GM12875 (cell line): ENCODE measurements around the gene STX1A.
"Not testable (repeated sequence)": the region's sequence is repeated elsewhere in the genome, so short reads cannot be mapped to it uniquely, and the experiment has no call there.

Source experiments
- H3K4me3 ChIP-seq: one replicate; pipeline ENCODE4 v1.5.1; 2011; ENCODE audit warnings: low read depth, low read length, control low read depth
- TF ChIP-seq, protein P1 (sequence below): IDR thresholded peaks from 2 replicates; pipeline ENCODE4 v1.5.1; 2011; ENCODE audit warnings: low read depth, mild to moderate bottlenecking, control low read depth, inconsistent platforms, low read length, moderate library complexity, borderline replicate concordance; ENCODE audit not compliant: insufficient read depth

Gene STX1A

DNA sequence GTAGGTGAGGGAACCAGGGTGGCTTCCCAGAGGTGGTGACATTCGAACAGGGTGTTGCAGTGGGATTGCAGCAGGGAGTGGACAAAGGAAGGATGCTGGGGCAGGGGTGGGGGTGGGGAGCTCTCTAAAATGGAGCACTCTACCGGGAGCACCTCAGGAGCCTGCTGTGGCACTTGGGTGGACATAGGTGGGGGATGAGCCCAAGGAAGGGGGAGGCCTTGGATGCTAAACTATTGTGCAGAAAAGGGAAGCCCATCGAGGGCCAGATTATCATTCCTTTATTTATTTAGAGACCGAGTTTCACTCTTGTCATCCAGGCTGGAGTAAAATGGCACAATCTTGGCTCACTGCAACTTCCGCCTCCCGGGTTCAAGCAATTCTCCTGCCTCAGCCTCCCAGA lies 3.3 kb upstream of the STX1A start:
- TF ChIP-seq, protein P1, sequence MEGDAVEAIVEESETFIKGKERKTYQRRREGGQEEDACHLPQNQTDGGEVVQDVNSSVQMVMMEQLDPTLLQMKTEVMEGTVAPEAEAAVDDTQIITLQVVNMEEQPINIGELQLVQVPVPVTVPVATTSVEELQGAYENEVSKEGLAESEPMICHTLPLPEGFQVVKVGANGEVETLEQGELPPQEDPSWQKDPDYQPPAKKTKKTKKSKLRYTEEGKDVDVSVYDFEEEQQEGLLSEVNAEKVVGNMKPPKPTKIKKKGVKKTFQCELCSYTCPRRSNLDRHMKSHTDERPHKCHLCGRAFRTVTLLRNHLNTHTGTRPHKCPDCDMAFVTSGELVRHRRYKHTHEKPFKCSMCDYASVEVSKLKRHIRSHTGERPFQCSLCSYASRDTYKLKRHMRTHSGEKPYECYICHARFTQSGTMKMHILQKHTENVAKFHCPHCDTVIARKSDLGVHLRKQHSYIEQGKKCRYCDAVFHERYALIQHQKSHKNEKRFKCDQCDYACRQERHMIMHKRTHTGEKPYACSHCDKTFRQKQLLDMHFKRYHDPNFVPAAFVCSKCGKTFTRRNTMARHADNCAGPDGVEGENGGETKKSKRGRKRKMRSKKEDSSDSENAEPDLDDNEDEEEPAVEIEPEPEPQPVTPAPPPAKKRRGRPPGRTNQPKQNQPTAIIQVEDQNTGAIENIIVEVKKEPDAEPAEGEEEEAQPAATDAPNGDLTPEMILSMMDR = no peak
- no peak overlapping the region for H3K4me3 ChIP-seq

- not testable (repeated sequence) for H3K4me3 ChIP-seq
These were observed 2.7 kb upstream of the STX1A start for GRCh38 chr7:73722182-73722581.

DNA sequence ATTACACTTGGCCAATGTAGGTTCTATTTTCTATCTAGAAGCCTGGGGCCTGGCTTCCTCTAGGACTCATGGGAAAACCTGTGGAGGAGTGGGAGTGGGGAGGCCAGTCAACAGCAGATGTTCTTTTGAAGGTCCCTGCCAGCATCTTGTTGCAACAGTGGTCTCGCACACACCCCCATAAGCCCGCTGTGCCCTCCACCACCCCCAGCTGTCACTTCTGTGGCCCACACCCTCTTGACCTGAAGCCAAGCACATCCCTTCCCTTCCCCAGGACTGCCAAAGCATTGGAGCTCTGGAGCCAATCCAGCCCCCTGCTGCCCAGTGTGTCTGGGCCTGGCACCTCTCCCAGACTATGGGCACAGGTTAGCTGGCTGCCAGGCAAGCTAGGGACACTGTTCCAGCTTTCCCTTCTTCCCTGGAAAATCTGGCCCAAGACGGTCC lies 1.9 kb upstream of the STX1A start:
- TF ChIP-seq, protein P1 = no peak
- no peak overlapping the region for H3K4me3 ChIP-seq

DNA sequence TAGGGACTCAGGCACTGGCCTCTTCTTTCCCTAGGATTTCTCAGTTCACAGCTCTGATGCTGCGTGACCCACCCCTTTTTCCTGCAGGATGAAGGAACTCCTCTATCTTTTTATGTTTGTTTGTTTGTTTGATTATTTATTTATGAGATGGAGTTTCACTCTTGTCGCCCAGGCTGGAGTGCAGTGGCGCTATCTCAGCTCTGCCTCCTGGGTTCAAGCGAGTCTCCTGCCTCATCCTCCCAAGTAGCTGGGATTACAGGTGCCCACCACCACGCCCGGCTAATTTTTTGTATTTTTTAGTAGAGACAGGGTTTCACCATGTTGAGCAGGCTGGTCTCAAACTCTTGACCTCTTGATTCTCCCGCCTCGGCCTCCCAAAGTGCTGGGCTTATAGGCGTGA lies 974 bp upstream of the STX1A start:
- not testable (repeated sequence) for H3K4me3 ChIP-seq

DNA sequence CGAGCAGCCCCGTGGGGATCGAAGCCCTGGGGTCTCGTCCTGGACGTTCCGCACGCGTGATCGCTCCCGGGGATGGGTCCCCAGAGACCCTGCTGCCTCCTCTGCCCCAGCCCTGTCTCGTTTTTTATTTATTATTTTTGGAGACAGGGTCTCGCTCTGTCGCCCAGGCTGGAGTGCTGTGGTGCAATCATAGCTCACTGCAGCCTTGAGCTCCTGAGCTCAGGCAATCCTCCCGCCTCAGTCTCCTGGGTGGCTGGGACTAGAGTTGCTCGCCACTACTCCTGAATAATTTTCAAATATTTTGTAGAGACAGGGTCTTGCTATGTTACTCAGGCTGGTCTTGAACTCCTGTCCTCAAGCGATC lies 319 bp upstream of the STX1A start:
- TF ChIP-seq, protein P1 = no peak
- no peak overlapping the region for H3K4me3 ChIP-seq

DNA sequence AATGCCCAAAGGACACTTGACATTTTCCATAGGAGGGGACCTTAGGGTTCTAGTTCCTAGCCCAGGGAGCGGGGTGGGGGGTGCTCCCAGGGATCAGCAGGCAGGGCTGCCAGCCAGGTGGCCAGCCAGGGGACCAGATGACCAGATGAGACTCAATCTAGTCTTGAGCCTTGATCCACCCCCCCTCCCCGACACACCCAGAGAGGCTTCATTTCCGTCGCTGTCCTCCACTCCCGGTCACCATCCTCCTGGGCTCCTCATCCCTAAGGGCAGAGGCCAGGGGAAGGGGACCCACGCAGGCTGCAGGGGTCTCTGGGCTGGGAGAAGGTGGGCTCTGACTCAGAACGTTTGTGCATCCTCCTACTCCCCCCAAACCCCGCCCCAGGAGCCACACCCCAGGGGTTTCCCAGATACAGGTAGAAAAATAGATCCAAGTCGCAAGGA lies 1.0 kb downstream of the STX1A start:
- peak overlapping the region; percentile 79 for H3K4me3 ChIP-seq
- TF ChIP-seq, protein P1 = no peak

DNA sequence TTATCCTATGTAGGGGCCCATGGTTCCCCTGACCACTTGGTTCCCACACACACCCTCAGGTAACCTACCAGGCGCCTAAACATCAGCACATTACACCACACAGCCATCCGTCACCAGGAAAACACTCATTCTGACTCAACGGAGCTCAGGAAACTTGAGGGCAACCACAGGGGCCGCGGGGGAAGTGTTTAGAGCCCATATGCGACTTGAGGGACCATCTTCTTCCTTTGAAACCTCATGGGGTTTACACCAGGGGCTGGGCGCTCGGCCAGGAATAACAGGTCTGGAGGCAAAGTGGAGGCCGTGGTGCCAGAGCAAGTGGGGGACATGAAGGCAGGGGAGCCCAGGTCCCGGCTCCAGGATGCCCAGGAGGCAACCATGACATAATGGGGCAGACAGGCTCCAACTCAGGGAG lies 1.5 kb downstream of the STX1A start:
- TF ChIP-seq, protein P1 = no peak
- H3K4me3 ChIP-seq = peak overlapping the region; percentile 7

DNA sequence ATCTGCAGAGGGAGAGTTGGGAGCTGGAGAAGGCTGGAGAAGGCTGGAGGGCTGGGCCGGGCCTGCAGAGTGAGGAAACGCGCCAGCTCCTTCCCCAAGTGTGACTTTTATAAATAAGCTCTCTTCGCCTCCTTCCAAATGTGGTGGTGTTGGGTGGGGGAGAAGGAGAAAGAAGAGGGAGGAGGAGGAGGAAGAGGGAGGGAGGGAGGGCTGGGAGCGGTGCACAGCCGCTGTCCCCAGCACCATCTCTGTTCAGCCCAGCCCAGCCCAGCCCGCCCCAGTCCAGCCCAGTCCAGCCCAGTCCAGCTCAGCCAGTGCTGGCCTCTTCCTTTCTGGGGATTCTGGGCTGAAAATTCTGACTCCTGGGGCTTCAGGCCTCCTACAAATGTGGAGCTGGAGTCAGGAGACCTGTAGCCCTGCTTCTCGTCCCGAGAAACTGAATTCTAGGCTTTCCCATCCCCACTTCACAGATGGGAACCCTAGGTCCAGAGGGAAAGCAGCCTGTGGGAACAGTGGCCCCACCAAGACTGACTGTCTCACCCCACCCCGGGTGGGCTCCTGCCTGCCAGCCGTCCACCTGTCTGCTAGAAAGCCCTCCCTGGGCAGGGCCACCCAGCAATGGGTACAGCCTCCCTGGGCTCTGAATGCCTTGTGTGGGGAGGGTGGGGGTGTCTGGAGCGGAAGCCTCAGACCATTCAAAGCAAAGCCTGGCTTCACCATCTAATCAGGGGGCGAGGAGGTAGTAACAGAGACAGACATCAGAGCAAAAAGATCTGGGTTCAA lies 2.3 kb downstream of the STX1A start:
- peak overlapping the region; percentile 7 for H3K4me3 ChIP-seq
- TF ChIP-seq, protein P1 = no peak
